ENCODE data around the gene AATF.

The AATF gene

DNA sequence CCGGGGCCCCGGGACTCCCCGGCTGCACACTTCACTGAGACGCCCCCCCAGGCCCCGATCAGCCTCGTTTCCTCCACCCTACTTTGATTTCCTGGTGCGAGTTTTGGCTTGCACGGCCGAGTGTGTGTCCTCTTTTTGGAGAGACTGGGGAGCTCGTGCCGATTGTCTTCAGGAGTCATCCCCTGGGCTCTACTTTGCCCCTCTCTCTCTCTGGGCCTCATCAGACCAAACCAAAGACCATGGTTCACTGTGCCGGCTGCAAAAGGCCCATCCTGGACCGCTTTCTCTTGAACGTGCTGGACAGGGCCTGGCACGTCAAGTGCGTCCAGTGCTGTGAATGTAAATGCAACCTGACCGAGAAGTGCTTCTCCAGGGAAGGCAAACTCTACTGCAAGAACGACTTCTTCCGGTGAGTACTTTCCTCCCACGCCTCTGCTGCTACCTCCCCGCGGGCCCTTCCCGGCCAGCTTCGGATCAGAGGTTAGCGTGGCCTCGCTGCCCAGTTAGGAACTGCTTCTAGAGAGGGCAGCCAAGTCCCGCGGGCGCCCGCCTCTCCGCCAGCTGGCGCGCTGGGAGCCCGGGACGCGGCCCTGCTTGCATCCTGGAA lies 10.7 kb upstream of the AATF start:
- Histone ChIP-seq H3K23ac (ENCODE audit: low read length in 2 of 2) (no peak overlapping the region), H3K27ac (ENCODE audit: low read length, poor library complexity, severe bottlenecking) (no peak overlapping the region), H3K4me3 (ENCODE audit: insufficient read depth in 1 of 2, low read depth in 1 of 2, low read length in 2 of 2) (no peak overlapping the region), H3K9ac (ENCODE audit: low read length) (no peak overlapping the region), H2BK12ac (ENCODE audit: low read length in 2 of 2) (no peak overlapping the region), H3K18ac (ENCODE audit: low read depth in 1 of 2, low read length in 2 of 2) (no peak overlapping the region), H4K8ac (ENCODE audit: low read length) (no peak overlapping the region), H2BK15ac (ENCODE audit: low read depth, poor library complexity, severe bottlenecking) (no peak overlapping the region), H3K4me1 (ENCODE audit: control insufficient read depth, insufficient read depth, low read depth, low read length) (peaks cover 65% of the 10 kb centered on the region), H2AK5ac (ENCODE audit: low read length, severe bottlenecking) (no peak overlapping the region), H2AFZ (ENCODE audit: low read depth, low read length) (no peak overlapping the region), H2BK5ac (ENCODE audit: low read depth, low read length, poor library complexity, severe bottlenecking) (no peak overlapping the region), H3K4me2 (ENCODE audit: low read length, poor library complexity, severe bottlenecking) (peak overlapping the region; percentile 20), H3K14ac (ENCODE audit: low read length in 2 of 2) (no peak overlapping the region), H3K27me3 (ENCODE audit: control insufficient read depth in 1 of 2, insufficient read depth in 1 of 2, low read length in 2 of 2) (peaks cover 99 to 100% of the 10 kb centered on the region in 2 experiments), H3K4ac (ENCODE audit: low read depth in 1 of 2, low read length in 2 of 2) (no peak overlapping the region), H2BK120ac (ENCODE audit: low read depth, low read length) (no peak overlapping the region), H3K79me1 (replicated peaks; ENCODE audit: low read length, poor library complexity, severe bottlenecking) (no peaks in the 10 kb centered on the region), H4K91ac (ENCODE audit: low read length) (no peak overlapping the region), H3K9me3 (ENCODE audit: control insufficient read depth, low read length) (peaks cover 8% of the 10 kb centered on the region), H3K36me3 (ENCODE audit: control insufficient read depth in 1 of 2, insufficient read depth in 2 of 2, low read depth in 1 of 2, low read length in 2 of 2) (no peaks in the 10 kb centered on the region)
- 2% methylated on average over 35 of the region's 36 CpGs for WGBS
- peak; percentile 52 for DNase-seq

DNA sequence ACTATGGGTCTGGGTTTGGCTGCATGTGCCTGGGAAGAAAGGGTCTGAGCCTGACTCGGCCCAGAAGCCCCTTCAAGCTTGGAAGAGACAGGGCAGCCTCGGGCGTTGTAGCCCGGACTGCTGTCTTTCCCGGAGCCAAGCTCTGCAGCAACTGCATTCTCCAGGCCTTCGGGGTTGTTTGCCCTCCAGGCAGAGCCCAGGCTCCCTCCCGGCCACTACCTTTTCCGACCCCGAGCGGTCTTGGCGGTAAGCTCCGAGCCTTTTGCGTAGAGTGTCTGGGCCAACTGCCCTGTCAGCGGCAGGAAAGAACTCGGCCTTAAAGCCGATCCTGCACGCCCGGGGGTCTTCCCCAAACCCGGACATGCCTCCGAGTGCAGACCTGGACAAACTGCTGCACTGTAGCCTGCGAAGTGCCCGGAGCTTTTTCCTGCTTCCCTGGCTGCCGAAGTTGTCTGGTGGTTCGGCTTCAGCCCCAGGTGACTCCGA lies 10.1 kb upstream of the AATF start:
- no peak overlapping the region for H3K23ac ChIP-seq (ENCODE audit: low read length in 2 of 2)
- H3K36me3 ChIP-seq (ENCODE audit: control insufficient read depth in 1 of 2, insufficient read depth in 2 of 2, low read depth in 1 of 2, low read length in 2 of 2), result no peaks in the 10 kb centered on the region
- peak overlapping the region in 1 of 2 experiments; percentile 20 for H3K4me3 ChIP-seq (ENCODE audit: insufficient read depth in 1 of 2, low read depth in 1 of 2, low read length in 2 of 2)
- no peak for DNase-seq
- no peak overlapping the region for H3K14ac ChIP-seq (ENCODE audit: low read length in 2 of 2)
- no peak overlapping the region for H2BK15ac ChIP-seq (ENCODE audit: low read depth, poor library complexity, severe bottlenecking)
- H3K4me2 ChIP-seq (ENCODE audit: low read length, poor library complexity, severe bottlenecking), result no peak overlapping the region
- no peak overlapping the region for H3K4ac ChIP-seq (ENCODE audit: low read depth in 1 of 2, low read length in 2 of 2)
- no peak overlapping the region for H2AK5ac ChIP-seq (ENCODE audit: low read length, severe bottlenecking)
- H3K4me1 ChIP-seq (ENCODE audit: control insufficient read depth, insufficient read depth, low read depth, low read length), result peaks cover 63% of the 10 kb centered on the region
- no peak overlapping the region for H4K91ac ChIP-seq (ENCODE audit: low read length)
- H3K79me1 ChIP-seq (replicated peaks; ENCODE audit: low read length, poor library complexity, severe bottlenecking), result no peaks in the 10 kb centered on the region
- H3K9me3 ChIP-seq (ENCODE audit: control insufficient read depth, low read length), result peaks cover 8% of the 10 kb centered on the region
- no peak overlapping the region for H3K18ac ChIP-seq (ENCODE audit: low read depth in 1 of 2, low read length in 2 of 2)
- H2AFZ ChIP-seq (ENCODE audit: low read depth, low read length), result no peak overlapping the region
- no peak overlapping the region for H2BK12ac ChIP-seq (ENCODE audit: low read length in 2 of 2)
- no peak overlapping the region for H4K8ac ChIP-seq (ENCODE audit: low read length)
- no peak overlapping the region for H3K27ac ChIP-seq (ENCODE audit: low read length, poor library complexity, severe bottlenecking)
- under 1% methylated on average over 25 of the region's 25 CpGs for WGBS
- peaks cover 99 to 100% of the 10 kb centered on the region in 2 experiments for H3K27me3 ChIP-seq (ENCODE audit: control insufficient read depth in 1 of 2, insufficient read depth in 1 of 2, low read length in 2 of 2)
- H2BK5ac ChIP-seq (ENCODE audit: low read depth, low read length, poor library complexity, severe bottlenecking), result no peak overlapping the region
- H2BK120ac ChIP-seq (ENCODE audit: low read depth, low read length), result no peak overlapping the region
- H3K9ac ChIP-seq (ENCODE audit: low read length), result no peak overlapping the region

DNA sequence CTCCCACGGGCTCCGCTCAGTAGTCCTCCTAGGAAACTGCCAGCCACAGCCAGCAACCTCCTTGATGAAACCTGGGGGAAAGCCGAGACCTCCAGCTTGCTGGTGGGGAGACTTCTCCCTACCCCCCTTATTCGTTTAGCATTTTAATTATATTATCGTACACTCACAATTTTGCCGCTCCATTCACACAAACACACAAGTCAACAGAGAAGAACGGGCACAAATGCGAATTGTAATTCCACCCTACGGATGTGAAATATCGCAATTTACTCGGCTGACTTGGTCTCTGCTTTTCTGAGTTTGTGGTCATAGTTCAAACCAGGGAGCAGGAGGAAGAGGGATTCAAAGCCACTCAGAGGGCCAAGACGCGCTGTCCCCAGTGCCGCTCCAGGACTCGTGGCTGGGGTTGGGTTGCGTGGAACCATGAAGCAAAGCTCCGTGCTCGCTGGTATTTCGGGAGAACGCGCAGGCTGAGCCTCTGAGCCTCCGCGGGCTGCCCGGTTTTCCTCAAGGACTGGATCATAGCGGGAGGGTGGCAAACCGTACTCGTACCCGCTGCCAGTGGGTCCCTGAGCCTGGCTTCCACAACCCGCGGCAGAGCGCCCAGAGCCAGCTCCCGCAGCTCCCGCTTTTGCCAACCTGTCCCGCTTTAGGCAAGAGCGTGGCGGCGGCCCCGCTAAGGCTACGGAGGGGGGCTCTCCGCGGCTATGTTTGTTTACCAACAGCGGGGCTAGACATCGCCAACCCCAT lies 9.5 kb upstream of the AATF start:
- Histone ChIP-seq H3K36me3 (ENCODE audit: control insufficient read depth in 1 of 2, insufficient read depth in 2 of 2, low read depth in 1 of 2, low read length in 2 of 2) (no peaks in the 10 kb centered on the region), H3K23ac (ENCODE audit: low read length in 2 of 2) (peak overlapping the region; percentile 37 to 65), H2AFZ (ENCODE audit: low read depth, low read length) (no peak overlapping the region), H3K4me2 (ENCODE audit: low read length, poor library complexity, severe bottlenecking) (no peak overlapping the region), H4K8ac (ENCODE audit: low read length) (no peak overlapping the region), H4K91ac (ENCODE audit: low read length) (no peak overlapping the region), H3K9me3 (ENCODE audit: control insufficient read depth, low read length) (peaks cover 8% of the 10 kb centered on the region), H2BK12ac (ENCODE audit: low read length in 2 of 2) (no peak overlapping the region), H3K4me3 (ENCODE audit: insufficient read depth in 1 of 2, low read depth in 1 of 2, low read length in 2 of 2) (peak overlapping the region in 1 of 2 experiments; percentile 20), H3K27ac (ENCODE audit: low read length, poor library complexity, severe bottlenecking) (no peak overlapping the region), H3K79me1 (replicated peaks; ENCODE audit: low read length, poor library complexity, severe bottlenecking) (no peaks in the 10 kb centered on the region), H3K27me3 (ENCODE audit: control insufficient read depth in 1 of 2, insufficient read depth in 1 of 2, low read length in 2 of 2) (peaks cover 98 to 99% of the 10 kb centered on the region in 2 experiments), H2BK120ac (ENCODE audit: low read depth, low read length) (no peak overlapping the region), H3K4ac (ENCODE audit: low read depth in 1 of 2, low read length in 2 of 2) (no peak overlapping the region), H3K18ac (ENCODE audit: low read depth in 1 of 2, low read length in 2 of 2) (no peak overlapping the region), H3K14ac (ENCODE audit: low read length in 2 of 2) (no peak overlapping the region), H2AK5ac (ENCODE audit: low read length, severe bottlenecking) (no peak overlapping the region), H3K9ac (ENCODE audit: low read length) (no peak overlapping the region), H3K4me1 (ENCODE audit: control insufficient read depth, insufficient read depth, low read depth, low read length) (peaks cover 58% of the 10 kb centered on the region), H2BK15ac (ENCODE audit: low read depth, poor library complexity, severe bottlenecking) (no peak overlapping the region), H2BK5ac (ENCODE audit: low read depth, low read length, poor library complexity, severe bottlenecking) (no peak overlapping the region)
- WGBS, result 2% methylated on average over 43 of the region's 43 CpGs
- DNase-seq, result no peak

DNA sequence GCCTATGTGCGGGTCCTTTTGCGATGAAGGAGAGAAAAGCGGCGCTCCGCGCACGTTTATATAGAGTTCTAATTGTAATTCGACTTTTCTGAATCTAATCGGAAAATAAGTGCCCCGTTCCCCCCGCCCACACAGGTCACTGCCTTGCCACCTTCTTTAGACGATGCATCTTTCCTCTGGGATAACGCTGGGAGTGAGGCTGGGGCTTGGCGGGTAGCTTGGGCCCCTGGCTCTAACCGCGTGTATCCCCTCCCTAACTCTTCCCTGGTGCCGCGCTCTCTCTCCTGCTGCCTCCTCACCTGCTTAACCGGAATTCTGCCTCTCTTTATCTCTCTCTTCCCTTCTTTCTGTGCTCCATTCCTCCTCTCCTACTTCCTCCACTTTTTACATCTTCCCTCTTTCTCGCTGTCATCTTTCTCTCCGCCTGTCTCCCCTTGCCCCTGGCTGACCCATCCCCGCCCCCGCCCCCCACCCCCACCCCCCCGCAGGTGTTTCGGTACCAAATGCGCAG lies 8.9 kb upstream of the AATF start:
- Histone ChIP-seq H2BK5ac (ENCODE audit: low read depth, low read length, poor library complexity, severe bottlenecking) (no peak overlapping the region), H3K4ac (ENCODE audit: low read depth in 1 of 2, low read length in 2 of 2) (no peak overlapping the region), H3K79me1 (replicated peaks; ENCODE audit: low read length, poor library complexity, severe bottlenecking) (no peaks in the 10 kb centered on the region), H3K36me3 (ENCODE audit: control insufficient read depth in 1 of 2, insufficient read depth in 2 of 2, low read depth in 1 of 2, low read length in 2 of 2) (no peaks in the 10 kb centered on the region), H3K18ac (ENCODE audit: low read depth in 1 of 2, low read length in 2 of 2) (no peak overlapping the region), H3K23ac (ENCODE audit: low read length in 2 of 2) (peak overlapping the region in 1 of 2 experiments; percentile 37), H2AK5ac (ENCODE audit: low read length, severe bottlenecking) (no peak overlapping the region), H3K4me3 (ENCODE audit: insufficient read depth in 1 of 2, low read depth in 1 of 2, low read length in 2 of 2) (no peak overlapping the region), H4K91ac (ENCODE audit: low read length) (no peak overlapping the region), H2BK120ac (ENCODE audit: low read depth, low read length) (no peak overlapping the region), H3K9ac (ENCODE audit: low read length) (no peak overlapping the region), H3K4me2 (ENCODE audit: low read length, poor library complexity, severe bottlenecking) (no peak overlapping the region), H3K27ac (ENCODE audit: low read length, poor library complexity, severe bottlenecking) (no peak overlapping the region), H3K9me3 (ENCODE audit: control insufficient read depth, low read length) (peaks cover 8% of the 10 kb centered on the region), H2BK12ac (ENCODE audit: low read length in 2 of 2) (no peak overlapping the region), H3K4me1 (ENCODE audit: control insufficient read depth, insufficient read depth, low read depth, low read length) (peaks cover 52% of the 10 kb centered on the region), H2AFZ (ENCODE audit: low read depth, low read length) (no peak overlapping the region), H3K14ac (ENCODE audit: low read length in 2 of 2) (no peak overlapping the region), H2BK15ac (ENCODE audit: low read depth, poor library complexity, severe bottlenecking) (no peak overlapping the region), H4K8ac (ENCODE audit: low read length) (no peak overlapping the region), H3K27me3 (ENCODE audit: control insufficient read depth in 1 of 2, insufficient read depth in 1 of 2, low read length in 2 of 2) (peaks cover 95 to 99% of the 10 kb centered on the region in 2 experiments)
- DNase-seq, result no peak
- WGBS, result 2% methylated on average over 15 of the region's 26 CpGs

Measured in mesenchymal stem cell (in vitro differentiated cells and primary cell).